ENCODE data around the gene IPO11.

The IPO11 gene

DNA sequence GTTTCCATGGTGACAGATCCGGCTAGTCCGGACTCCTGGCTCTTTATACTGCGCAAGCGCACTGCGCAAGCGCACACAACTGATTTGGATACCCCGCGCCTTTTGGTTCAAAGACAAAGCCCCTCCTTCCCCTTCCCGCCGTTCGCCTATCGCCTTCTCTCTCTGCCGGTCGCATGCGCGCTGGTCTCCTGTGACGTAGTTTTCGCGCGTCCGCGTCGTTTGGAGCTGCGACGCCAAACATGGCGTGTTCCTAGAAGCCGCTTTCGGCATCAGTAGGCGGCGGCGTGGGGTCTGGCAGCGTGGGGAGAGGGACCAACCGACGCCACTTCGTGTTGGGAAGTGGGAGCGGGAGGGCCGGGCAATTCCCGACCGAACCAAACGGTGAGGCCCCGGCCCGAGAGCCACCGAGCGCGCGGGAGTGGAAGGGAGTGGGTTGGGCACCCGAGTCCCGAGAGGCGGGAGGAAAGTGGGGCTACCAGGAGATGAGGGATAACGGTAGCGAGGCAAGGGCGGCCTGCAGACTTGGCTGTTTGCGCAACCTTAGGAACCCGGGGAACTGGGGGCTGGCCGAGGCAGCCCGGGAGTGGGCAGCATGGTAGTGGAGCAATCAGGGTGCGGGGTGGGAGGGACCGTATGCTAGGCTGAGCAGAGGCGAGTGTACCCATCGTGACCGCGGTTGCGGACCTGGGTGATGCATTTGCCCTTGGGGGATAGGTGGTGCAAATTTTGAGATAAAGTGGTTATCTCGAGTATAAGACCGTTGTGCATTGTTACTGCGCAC, at the start of gene IPO11:
Gene IPO11 (plus strand): TSS at position 215 of the 781 bp plus-strand sequence. CDS start 24,517 bp downstream, outside the sequence.
- peak; percentile 99 for DNase-seq (ENCODE audit: low spot score)

DNA sequence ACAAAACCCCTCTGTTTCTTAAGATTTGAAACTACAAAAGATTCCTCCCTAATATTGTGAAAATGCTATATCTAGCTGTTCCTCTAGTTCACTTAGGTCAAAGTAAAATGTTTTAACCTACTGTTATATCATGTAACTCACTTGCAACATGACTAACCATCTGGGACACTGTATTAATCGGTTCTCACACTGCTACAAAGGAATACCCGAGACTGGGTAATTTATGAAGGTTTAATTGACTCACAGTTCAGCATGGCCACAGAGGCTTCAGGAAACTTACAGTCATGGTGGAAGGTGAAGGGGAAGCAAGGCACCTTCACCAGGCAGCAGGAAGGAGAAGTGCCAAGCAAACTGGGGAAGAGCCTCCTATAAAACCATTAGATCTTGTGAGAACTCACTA, 43.5 kb upstream of the IPO11 start:
- no peak for DNase-seq (ENCODE audit: low spot score)

DNA sequence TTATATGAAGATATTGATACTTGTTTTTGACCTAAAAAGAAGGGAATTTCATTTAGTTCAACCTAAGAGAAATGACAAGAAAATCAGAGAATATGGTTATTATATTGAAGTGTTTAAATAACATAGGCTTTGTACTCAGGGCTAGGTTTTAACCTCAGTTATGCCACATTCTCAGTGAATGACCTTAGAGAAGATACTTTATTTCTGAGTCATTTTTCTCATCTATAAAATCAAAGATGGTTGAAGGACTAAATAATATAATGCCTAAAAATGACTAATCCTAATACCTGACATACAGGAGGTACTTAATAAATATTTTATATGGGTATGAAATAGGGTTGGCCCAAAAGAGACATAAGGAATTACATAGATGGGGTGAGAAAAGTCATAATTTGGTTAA, 41.2 kb upstream of the IPO11 start:
- DNase-seq (ENCODE audit: low spot score): peak; percentile 3

DNA sequence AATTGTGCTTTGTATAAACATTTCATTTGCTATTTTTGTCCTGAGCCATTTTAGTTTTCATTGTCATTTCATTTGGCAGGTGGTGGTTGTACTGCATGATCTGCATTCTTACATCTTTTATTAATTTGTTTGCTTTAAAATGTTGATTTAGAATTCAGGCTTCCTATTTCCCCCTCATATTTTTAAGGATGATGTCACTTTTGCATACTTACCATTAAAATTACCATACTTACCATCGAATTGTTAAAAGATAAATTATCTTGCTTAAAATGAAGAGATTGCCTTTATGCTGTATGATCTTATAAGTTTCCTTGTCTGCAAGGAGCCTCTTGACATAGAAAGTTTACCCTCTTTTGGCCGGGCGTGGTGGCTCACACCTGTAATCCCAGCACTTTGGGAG, 40.0 kb upstream of the IPO11 start:
- DNase-seq (ENCODE audit: low spot score): no peak

DNA sequence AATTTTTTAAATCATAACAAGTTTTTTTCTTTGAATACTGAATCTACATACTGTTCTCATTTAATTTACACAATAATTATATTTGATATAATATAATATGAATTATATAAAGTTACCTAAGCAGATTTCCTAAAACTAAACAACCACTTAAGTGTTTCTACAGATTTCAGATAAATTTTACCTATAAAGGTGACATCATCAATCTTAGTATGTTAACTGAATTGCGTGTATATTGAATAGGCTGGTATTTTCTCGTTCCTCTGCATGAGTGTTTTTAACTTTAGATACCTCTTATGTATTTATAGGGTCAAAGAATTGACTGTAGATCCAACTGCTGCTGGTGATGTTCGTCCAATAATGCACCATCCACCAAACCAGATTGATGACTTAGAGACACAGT, 39.2 kb upstream of the IPO11 start:
- DNase-seq (ENCODE audit: low spot score): no peak

DNA sequence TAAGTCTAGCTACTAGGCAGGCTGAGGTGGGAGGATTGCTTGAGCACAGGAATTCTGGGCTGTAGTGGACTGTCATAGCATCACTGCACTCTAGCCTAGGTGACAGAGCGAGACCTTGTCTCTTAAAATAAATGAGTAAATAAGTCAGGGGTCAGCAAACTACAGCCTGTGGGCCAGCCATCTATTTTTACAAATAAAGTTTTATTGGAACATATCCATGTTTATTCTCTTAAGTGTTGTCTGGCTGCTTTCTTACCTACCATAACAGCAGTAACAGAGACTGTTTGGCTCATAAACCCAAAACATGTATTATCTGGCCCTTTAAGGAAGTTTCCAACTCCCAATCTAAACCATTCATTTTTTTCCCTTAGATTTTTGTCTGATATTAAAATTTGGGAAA, 38.5 kb upstream of the IPO11 start:
- DNase-seq (ENCODE audit: low spot score): no peak

DNA sequence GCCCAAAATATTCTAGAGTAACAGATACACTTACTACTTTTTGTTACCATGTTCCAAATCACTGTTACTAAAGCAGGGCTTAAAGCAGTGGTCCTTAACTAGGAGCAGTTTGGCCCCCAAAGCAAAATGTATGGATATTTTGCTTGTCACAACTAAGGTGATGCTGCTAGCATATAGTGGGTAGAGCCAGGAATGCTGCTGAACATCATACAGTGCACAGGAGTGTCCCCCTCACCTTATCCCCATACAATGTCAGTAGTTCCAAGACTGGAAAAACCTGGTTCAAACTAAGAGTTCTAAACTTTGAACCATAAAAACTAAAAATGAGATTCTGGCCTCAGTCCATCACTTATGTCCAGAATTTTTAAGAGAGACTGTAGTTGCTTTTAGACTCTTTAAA, 36.9 kb upstream of the IPO11 start:
- no peak for DNase-seq (ENCODE audit: low spot score)

DNA sequence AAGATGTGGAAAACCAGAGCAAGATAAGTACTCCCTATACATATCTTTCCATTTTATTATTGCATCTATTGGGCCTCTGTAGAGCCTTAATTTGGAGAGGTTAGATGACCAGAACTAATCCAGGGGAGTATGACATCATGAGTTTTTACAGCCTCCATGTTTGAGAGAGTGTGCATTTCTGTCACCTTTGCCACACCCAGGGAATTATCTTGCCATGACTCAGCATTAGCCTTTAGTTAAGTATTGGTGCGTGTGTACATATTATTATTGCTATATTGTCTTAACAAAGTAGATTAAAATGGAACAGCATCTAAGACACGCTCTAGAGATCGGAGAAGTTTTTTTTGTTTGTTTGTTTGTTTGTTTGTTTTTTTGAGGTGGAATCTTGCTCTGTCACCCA, 36.5 kb upstream of the IPO11 start:
- DNase-seq (ENCODE audit: low spot score): no peak

DNA sequence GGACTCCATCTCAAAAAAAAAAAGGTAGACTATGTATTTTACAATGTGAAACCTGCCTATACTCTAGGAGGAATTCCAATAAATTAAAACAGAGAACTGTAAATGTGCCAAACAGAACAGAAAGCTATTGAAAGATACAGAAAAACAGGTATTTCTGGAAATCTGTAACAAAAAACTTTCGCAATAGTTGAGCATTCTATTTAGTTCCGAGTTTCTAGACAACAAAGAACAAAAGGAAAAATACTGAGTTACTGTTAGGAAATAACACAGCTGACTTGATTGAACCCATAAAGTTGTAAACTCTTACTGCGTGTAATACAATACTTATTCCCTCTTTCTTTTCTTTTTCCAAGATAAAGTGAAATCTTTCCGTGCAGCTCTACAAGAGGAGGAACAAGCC, 27.4 kb upstream of the IPO11 start:
- DNase-seq (ENCODE audit: low spot score): no peak

DNA sequence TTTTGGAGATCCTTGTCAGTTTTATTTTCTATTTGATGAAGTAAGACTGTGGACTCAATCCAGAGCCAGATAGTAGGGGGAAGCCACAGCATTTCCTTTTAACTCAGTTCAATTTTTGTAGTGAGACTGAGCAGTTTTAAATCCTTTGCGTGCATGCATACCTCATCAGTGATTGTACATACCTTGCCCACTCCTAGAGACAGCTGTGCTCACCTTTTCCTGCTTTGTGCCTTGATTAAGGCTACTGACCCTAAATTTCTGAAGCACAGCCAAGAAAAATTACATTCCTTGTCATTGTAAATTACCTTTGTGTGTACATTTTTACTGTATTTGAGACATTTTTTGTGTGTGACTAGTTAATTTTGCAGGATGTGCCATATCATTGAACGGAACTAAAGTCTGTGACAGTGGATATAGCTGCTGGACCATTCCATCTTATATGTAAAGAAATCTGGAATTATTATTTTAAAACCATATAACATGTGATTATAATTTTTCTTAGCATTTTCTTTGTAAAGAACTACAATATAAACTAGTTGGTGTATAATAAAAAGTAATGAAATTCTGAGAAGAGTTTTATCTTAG, 26.7 kb upstream of the IPO11 start:
- no peak for DNase-seq (ENCODE audit: low spot score)

DNA sequence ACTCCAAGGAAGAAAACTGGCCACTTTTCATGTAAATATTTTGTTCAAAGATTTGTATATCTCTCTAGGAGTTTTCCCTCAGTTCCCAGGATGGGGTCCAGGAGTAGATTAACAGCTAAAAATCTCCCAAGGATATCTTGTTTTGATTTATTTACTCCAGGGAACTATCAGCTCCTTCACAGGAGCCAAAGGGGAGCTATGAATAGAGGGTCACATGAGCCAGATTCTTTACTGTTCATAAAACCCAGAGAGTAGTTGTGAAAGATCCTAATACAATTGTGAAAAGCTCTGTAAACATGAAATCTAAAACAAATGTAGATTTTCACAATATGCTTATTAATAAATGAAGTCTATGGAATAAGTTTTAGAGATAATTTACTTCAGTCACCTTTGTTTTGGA, 25.7 kb upstream of the IPO11 start:
- no peak for DNase-seq (ENCODE audit: low spot score)

DNA sequence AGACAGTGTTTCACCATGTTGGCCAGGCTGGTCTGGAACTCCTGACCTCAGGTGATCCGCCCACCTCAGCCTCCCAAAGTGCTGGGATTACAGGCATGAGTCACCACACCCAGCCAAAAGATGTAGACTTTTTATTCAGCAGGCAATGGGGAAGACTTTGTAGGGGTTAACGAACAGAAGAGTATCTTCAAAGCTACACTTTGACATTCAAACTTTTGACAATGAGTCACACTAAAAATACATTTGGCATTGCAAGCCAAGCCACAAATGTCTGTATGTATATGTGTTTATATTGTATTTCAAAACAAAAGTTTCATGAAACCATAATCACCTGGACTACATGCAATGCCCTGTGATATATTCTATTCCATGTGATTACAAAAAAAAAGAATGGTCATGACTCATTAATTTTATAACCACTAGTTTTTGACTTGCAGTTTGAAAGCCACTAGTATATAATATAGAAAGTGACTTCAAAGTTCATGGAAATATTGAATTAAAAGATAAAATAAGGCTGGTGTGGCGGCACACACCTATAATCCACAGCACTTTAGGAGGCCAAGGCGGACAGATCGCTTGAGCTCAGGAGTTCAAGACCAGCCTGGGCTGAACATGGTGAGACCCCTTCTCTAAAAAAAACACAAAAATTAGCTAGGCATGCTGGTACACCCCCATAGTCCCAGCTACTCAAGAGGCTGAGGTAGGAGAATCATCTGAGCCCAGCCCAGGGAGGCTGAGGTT, 17.2 kb upstream of the IPO11 start:
- DNase-seq (ENCODE audit: low spot score): no peak

DNA sequence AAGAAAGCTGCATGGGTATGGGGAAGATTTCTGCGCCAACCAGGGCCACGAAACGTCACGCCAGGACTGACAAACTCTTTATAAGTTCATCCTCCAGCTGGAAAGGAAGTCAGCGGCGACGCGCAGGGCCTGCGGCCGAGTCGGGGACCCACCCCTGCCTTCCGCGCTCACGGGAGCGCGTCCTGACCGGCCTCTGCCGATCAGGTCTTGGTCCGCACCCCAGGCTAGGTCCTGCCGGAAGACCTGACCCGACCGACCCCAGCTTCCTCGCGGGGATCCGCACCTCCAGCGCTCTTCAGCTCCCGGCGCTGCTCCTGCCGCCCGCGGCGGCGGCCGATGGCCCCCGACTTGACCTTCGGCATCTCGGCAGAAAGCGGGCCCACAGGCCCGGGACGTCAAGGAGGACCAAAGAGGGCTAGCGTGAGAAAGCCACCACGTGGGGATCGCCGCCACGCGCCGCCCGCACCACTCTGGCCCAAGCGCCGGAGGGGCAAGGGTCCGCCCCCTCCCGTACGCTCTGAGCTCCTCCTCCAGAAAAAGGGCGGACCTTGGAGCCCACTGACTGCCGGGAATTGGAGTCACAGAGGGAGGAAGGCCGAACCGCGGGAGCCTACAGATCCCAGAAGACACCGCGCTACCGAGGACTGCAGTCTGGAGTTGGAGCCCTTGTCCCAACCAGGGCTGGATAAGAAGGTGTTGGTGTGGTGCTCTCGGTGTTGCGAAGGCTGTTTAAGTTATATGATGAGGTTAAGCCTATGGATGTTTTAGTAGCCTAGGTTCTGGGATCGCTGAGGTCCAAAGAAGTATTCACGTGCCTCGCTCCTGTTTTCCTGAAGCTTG, 8.9 kb upstream of the IPO11 start, which contains the start of gene DIMT1:
Gene DIMT1 (minus strand): TSS at position 495 of the 840 bp plus-strand sequence. CDS start 133 bp downstream, at position 362.
- DNase-seq (ENCODE audit: low spot score): peak; percentile 96

DNA sequence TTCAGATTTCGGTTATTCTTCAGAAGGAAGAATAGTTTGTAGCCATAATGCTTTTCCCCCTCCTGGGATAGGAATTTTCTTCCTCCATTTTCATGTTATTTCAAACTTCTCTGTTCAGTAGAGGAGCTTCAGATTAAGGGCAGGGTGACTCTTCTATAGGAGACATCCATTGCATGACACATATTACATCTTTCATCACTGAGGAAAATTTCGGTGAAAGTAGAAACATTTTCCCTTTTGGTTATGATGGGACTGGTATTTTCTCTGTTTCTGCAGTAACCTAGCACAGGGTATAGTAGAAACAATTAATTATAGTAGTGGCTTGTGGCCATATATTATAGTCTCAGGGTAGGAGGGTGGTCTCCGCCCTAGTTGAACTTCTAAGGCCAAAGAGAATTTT, 1.1 kb downstream of the IPO11 start:
- no peak for DNase-seq (ENCODE audit: low spot score)

DNA sequence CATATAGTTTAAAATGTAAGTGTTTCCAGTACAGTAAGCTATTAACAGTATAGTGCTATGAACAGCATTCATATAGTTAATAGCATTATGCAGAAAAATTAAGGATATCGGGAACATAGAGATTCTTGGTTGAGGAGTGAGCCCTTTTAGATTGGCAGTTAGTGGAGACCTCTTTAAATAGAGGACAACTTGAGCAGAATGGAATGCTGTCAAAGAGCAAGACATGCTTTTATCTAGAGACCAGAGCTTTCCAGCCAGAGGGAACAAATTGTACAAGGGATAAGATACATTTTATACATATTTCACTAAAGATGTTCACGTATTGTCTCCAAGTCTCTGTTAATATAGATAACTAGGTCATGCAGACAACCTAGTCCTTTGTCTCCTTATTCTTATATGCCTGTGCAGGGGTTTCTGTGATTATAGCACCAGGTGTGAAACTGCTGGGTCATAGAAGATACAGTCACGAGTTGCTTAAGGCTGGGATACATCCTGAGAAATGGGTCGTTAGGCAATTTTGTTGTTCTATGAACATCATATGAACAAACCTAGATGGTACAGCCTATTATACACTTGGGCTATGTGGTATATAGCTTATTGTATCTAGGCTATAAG, 6.0 kb downstream of the IPO11 start:
- DNase-seq (ENCODE audit: low spot score): no peak

DNA sequence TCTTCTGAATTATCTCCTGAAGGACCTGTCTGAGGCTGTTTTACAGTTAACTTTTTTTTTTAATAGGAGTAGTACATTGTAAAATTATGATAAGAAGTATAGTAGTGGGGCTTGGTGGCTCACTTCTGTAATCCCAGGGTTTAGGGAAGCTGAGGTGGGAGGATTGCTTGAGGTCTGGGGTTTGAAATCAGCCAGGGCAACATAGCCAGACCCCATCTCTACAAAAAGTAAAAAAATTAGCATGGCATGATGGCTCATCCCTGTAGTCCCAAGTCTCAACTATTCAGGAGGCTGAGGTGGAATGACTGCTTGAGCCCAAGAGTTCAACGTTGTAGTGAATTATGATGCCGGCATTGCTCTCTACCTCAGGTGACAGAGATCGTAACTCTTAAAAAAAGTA, 7.0 kb downstream of the IPO11 start:
- no peak for DNase-seq (ENCODE audit: low spot score)

DNA sequence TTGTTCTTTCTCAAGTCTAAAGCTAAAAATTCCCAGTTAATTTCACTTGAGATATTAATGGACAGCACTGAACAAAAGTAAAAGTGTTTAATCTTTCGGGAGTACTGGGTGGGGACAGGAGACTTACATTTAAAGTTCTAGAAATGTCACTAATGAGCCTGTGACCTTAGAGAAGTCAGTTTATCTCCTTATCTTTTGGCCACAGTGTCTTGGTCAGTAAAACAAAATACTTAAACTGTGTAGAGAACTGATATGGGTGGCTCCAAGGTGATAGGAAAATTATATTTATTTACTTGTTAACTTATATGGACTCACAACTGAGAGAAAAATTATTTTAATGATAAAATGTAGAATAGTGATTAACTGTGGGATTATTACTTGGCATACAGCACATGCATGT, 8.9 kb downstream of the IPO11 start:
- DNase-seq (ENCODE audit: low spot score): no peak

DNA sequence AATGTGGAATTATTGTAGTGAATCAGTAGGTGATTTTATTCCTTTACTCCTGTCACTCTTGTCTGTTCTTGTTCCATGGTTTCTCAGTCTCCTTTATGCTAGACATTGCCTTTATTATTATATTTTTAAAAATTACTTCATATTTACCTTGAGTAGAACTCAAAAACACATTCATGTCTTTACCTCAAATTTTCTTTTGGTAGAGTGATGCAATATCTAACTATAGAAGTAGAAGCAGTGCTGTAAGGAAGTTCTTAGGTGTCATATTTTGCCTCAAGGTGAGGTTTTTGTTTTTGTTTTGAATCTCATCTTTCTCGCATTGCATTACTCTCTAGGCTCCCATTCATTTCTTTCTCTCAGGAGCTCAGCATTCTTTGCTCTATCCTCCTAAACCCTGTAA, 12.2 kb downstream of the IPO11 start:
- DNase-seq (ENCODE audit: low spot score): no peak

DNA sequence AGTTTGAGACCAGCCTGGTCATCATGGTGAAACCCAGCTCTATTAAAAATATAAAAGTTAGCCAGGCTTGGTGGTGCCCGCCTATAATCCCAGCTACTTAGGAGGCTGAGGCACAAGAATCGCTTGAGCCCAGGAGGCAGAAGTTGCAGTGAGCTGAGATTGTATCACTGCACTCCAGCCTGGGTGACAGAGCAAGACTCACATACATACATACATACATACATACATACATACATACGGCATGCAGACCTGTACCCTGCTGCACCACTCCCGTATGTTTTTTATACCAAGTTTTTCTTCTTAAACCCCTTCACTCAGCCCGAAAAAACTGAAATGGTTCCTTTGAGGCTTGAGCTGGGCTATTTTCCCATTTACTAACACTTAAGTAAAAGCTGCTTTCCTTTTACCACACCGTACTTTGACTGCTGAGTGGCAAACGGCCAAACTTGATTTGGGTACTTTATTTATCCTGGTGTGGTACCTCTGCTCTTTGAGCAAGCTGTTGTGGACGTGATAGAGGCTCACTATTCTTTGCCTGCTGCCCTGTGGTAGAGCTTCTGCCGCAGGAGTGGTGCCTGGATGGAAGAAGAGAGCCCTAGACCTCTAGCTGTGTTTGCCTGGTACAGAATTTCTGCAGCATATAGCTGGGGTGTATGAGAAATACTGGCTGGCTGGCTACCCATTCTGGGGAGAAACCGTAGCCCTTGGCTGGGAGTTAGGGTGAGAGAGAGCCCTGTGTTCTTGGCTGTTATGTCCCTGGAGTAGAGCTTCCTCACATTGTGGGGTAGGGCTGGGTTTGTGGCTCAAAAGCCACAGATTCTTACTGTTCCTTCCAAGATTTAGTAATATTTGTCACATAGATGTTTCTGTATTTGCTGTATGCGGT, 19.4 kb downstream of the IPO11 start:
- peak; percentile 60 for DNase-seq (ENCODE audit: low spot score)

DNA sequence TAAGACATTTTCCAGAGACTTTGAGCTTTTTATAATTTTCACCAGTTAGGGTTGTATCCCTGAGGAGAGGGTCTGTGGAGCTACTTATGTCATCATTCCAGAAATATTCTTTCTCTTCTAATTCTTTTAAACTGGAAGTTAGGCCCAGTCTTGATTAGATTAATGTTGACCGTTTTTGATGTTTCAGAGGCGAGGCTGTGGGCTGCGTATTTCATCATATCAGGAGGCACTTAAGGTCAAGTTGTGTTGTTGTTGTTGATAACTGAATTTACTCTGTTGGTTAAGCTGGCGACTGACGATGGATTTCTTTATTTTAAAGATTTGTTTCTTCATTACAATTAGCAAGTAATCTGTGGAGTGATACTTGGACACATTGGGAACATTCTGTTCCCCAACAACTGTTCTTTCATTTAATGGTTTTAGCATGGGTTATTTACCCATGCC, 20.1 kb downstream of the IPO11 start:
- peak; percentile 23 for DNase-seq (ENCODE audit: low spot score)

DNA sequence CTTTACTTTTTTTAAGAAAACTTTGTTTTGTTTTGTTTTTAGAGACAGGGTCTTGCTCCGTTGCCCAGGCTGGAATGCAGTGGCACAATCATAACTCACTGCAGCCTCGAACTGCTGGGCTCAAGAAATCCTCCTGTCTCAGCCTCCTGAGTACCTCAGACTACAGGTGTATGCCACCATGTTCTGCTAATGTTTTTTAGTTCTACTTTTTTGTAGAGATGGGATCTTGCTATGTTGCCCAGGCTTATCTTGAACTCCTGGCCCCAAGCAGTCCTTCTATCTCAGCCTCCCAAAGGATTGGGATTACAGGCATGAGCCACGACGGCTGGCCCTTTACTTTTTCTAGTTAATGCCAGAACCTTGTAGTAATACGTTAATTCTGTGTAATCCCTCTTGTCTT, 36.0 kb downstream of the IPO11 start:
- DNase-seq (ENCODE audit: low spot score): no peak
